B cell (primary cell): ENCODE measurements around the gene G3BP1. TPM values are rescaled to one million over a fixed set of nuclear protein-coding genes. Genes with fewer than 3 reads are reported as not detected.

Experiments used
- ATAC-seq: fragments of 200-7000 bp; cut with Tn5 transposase; one replicate; pipeline ENCODE4 v1.10.0; 2021; ENCODE audit warnings: low read depth, mild to moderate bottlenecking, moderate number of reproducible peaks, moderate library complexity
- CTCF ChIA-PET: fragments of 350-600 bp; sonication (Branson Sonifier 250); formaldehyde crosslinking; loops from one replicate; lab custom pipeline; 2021; ENCODE audit warnings: antibody characterized with exemption, inconsistent platforms; lab: Charles Lee
- POLR2A ChIA-PET: fragments of 350-600 bp; sonication (Branson Sonifier 250); formaldehyde crosslinking; loops from one replicate; lab custom pipeline; 2021; ENCODE audit warnings: antibody characterized with exemption; lab: Charles Lee
- DNase-seq: peaks from one replicate; pipeline ENCODE4 v3.0.0; 2013
- H2AFZ ChIP-seq: 2 replicates; pipeline ENCODE4 v1.6.1; 2012; ENCODE audit warnings: mild to moderate bottlenecking, low read depth, low read length; ENCODE audit not compliant: insufficient read depth, poor library complexity, severe bottlenecking
- H3K27ac ChIP-seq, 2 donors: 1 replicate in 1 of 2; 2 replicates in 1 of 2; pipeline ENCODE4 v1.5.1; 2012 to 2013; ENCODE audit warnings: low read length in 2 of 2, mild to moderate bottlenecking in 2 of 2, moderate library complexity in 1 of 2
- H3K27me3 ChIP-seq, 4 experiments: fragments of 200-600 bp in 1 of 4; sonication (generic) in 1 of 4; replicated peaks in 1 of 4; 1 replicate in 2 of 4; 2 replicates in 2 of 4; pipeline versions ENCODE4 v1.6.1 to v1.7.0; 2013 to 2016; ENCODE audit warnings: low read length in 3 of 4, mild to moderate bottlenecking in 2 of 4, mixed read lengths in 1 of 4, moderate library complexity in 1 of 4; ENCODE audit not compliant: insufficient read depth in 4 of 4, control insufficient read depth in 3 of 4; ENCODE audit errors: control extremely low read depth in 1 of 4
- H3K36me3 ChIP-seq, 2 experiments: replicated peaks in 1 of 2; 1 replicate in 1 of 2; 2 replicates in 1 of 2; pipeline versions ENCODE4 v1.6.1 to v1.7.1; 2013; ENCODE audit warnings: low read length in 1 of 2; ENCODE audit not compliant: insufficient read depth in 2 of 2, control insufficient read depth in 1 of 2; ENCODE audit errors: control extremely low read depth in 1 of 2, extremely low read depth in 1 of 2
- H3K4me1 ChIP-seq, 2 donors: fragments of 200-600 bp in 1 of 2; sonication (generic) in 1 of 2; 1 replicate in 1 of 2; 2 replicates in 1 of 2; pipeline versions ENCODE4 v1.5.1 to v1.6.1; 2013 to 2017; ENCODE audit warnings: low read length in 2 of 2; ENCODE audit not compliant: control insufficient read depth in 2 of 2, insufficient read depth in 2 of 2
- H3K4me2 ChIP-seq: replicated peaks from 2 replicates; pipeline ENCODE3; 2012; ENCODE audit warnings: mild to moderate bottlenecking, low read depth, low read length; ENCODE audit not compliant: poor library complexity, severe bottlenecking
- H3K4me3 ChIP-seq, 5 experiments: fragments of 200-600 bp in 1 of 5; sonication (generic) in 1 of 5; 1 replicate in 3 of 5; 2 replicates in 2 of 5; pipeline versions ENCODE4 v1.5.1 to v1.7.0; 2011 to 2016; ENCODE audit warnings: low read length in 4 of 5, mild to moderate bottlenecking in 4 of 5, low read depth in 2 of 5, control low read depth in 1 of 5, moderate library complexity in 1 of 5; ENCODE audit not compliant: insufficient read depth in 1 of 5; ENCODE audit errors: control extremely low read depth in 1 of 5, extremely low read depth in 1 of 5
- H3K79me2 ChIP-seq: fragments of 200-600 bp; sonication (generic); one replicate; pipeline ENCODE4 v1.6.0; 2016; ENCODE audit warnings: low read length; ENCODE audit not compliant: control insufficient read depth, insufficient read depth
- H3K9ac ChIP-seq: fragments of 200-600 bp; sonication (generic); 2 replicates; pipeline ENCODE4 v1.6.1; 2017; ENCODE audit warnings: mild to moderate bottlenecking, low read length, moderate library complexity
- H3K9me3 ChIP-seq, 3 donors: one replicate each; pipeline versions ENCODE4 v1.6.1 to v1.7.1; 2013; ENCODE audit warnings: low read length in 2 of 3; ENCODE audit not compliant: control insufficient read depth in 2 of 3, insufficient read depth in 1 of 3; ENCODE audit errors: control extremely low read depth in 1 of 3
- H4K20me1 ChIP-seq: 2 replicates; pipeline ENCODE4 v1.6.0; 2012; ENCODE audit warnings: mild to moderate bottlenecking, low read length; ENCODE audit not compliant: insufficient read depth, control insufficient read depth, poor library complexity, severe bottlenecking
- H3K27ac Mint-ChIP-seq: one replicate; pipeline ENCODE4 v1.8.0; 2021; ENCODE audit warnings: mixed read lengths
- H3K27me3 Mint-ChIP-seq: one replicate; pipeline ENCODE4 v1.8.0; 2021; ENCODE audit warnings: mixed read lengths
- H3K4me1 Mint-ChIP-seq: one replicate; pipeline ENCODE4 v1.8.0; 2021; ENCODE audit warnings: mixed read lengths
- H3K4me3 Mint-ChIP-seq: one replicate; pipeline ENCODE4 v1.8.0; 2021; ENCODE audit warnings: mixed read lengths
- H3K9me3 Mint-ChIP-seq: one replicate; pipeline ENCODE4 v1.8.0; 2022; ENCODE audit warnings: mixed read lengths; ENCODE audit not compliant: insufficient read depth
- EZH2 ChIP-seq: IDR thresholded peaks from 2 replicates; pipeline ENCODE4 v1.6.1; 2012; ENCODE audit warnings: borderline replicate concordance, low read depth, mild to moderate bottlenecking, moderate library complexity, low read length; ENCODE audit not compliant: insufficient read depth, poor library complexity, severe bottlenecking
- WGBS: methylation state at CpG from one replicate; pipeline ENCODE4 v1.1.5; 2013; ENCODE audit warnings: missing lambda C conversion rate; ENCODE audit not compliant: insufficient coverage; 5-methylcytosine and 5-hydroxymethylcytosine counted together
- intact Hi-C: fragments of 100-400 bp; cut with micrococcal nuclease; formaldehyde crosslinking; loops from one replicate; pipeline ENCODE4 v1.10.0; 2022
- polyA plus RNA-seq: library from polyadenylated mRNA; depleted of rRNA; stranded (reverse); fragments of >200 nt; gene quantifications from 2 replicates; pipeline ENCODE4 v1.2.3, GENCODE V29; 2012
- total RNA-seq, 2 donors: library from RNA; stranded (reverse); fragments of 120-200 nt in 1 of 2; gene quantifications; 1 replicate in 1 of 2; 2 replicates in 1 of 2; pipeline versions ENCODE4 v1.2.3 to v1.2.4, GENCODE V29; 2013 to 2022
- TF ChIP-seq, protein P1 (sequence below): fragments of 200-600 bp; IDR thresholded peaks from one replicate; pipeline ENCODE4 v1.8.0; 2022; ENCODE audit warnings: antibody characterized with exemption, mild to moderate bottlenecking

Gene G3BP1
- total and polyA plus RNA-seq, 2 donors (not counting 1 experiment from before 2014, with no cell fraction given), result 12.7 to 159 TPM

GRCh38 chr5:151758430-151759241 is 13.1 kb upstream of the G3BP1 start, which contains the start of gene ATOX1:
Gene ATOX1, minus strand, starts transcription at chr5:151758631. Its CDS starts 80 bp downstream, at chr5:151758551.
- Histone ChIP-seq H3K27me3 (no peaks in the 10 kb centered on the region), H3K4me1 (peaks cover 22 to 29% of the 10 kb centered on the region in 2 donors), H4K20me1 (no peaks in the 10 kb centered on the region), H3K4me2 (peak within 1 kb of the TSS; percentile 87), H2AFZ (peak within 1 kb of the TSS; percentile 97), H3K27ac (peak within 1 kb of the TSS; percentile 52 to 75), H3K4me3 (peak within 1 kb of the TSS; percentile 62 to 94 (median 81)), H3K9me3 (no peaks in the 10 kb centered on the region), H3K79me2 (peaks cover 56% of the 10 kb centered on the region), H3K36me3 (peaks cover 0 to 2% of the 10 kb centered on the region in 2 experiments), H3K9ac (peak within 1 kb of the TSS; percentile 79)
- 6% methylated on average over 58 of the region's 61 CpGs for WGBS
- TF ChIP-seq EZH2, result no peak
- TF ChIP-seq, protein P1, sequence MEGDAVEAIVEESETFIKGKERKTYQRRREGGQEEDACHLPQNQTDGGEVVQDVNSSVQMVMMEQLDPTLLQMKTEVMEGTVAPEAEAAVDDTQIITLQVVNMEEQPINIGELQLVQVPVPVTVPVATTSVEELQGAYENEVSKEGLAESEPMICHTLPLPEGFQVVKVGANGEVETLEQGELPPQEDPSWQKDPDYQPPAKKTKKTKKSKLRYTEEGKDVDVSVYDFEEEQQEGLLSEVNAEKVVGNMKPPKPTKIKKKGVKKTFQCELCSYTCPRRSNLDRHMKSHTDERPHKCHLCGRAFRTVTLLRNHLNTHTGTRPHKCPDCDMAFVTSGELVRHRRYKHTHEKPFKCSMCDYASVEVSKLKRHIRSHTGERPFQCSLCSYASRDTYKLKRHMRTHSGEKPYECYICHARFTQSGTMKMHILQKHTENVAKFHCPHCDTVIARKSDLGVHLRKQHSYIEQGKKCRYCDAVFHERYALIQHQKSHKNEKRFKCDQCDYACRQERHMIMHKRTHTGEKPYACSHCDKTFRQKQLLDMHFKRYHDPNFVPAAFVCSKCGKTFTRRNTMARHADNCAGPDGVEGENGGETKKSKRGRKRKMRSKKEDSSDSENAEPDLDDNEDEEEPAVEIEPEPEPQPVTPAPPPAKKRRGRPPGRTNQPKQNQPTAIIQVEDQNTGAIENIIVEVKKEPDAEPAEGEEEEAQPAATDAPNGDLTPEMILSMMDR, result no peak
- Mint-ChIP-seq H3K4me1 (peaks cover 36% of the 10 kb centered on the region), H3K27ac (peak within 1 kb of the TSS; percentile 74), H3K9me3 (no peaks in the 10 kb centered on the region), H3K27me3 (no peaks in the 10 kb centered on the region), H3K4me3 (peak within 1 kb of the TSS; percentile 82)
- intact Hi-C loops, result loop anchor here (1.0 to 5.0 kb wide), 3 partner anchors 13 to 1801 kb away; partner anchors contain the start of genes G3BP1 and SLC36A1
- ATAC-seq (peak; percentile 100), DNase-seq (peak; percentile 92)
- ChIA-PET CTCF (interaction anchor here (2.5 to 3.3 kb wide), 3 partner anchors 18 to 106 kb away, joined by 8 to 13 read pairs (median 9); no protein-coding TSS in a partner anchor), POLR2A (interaction anchor here (0.6 to 4.6 kb wide), 4 partner anchors 9 to 933 kb away, joined by 3 to 40 read pairs (median 5); partner anchors contain the start of gene G3BP1)

- Mint-ChIP-seq H3K27me3 (no peaks in the 10 kb centered on the region), H3K4me3 (no peak overlapping the region), H3K27ac (no peak overlapping the region), H3K9me3 (no peaks in the 10 kb centered on the region), H3K4me1 (peaks cover 3% of the 10 kb centered on the region)
- Histone ChIP-seq H3K9ac (no peak overlapping the region), H4K20me1 (no peaks in the 10 kb centered on the region), H2AFZ (no peak overlapping the region), H3K27ac (no peak overlapping the region), H3K27me3 (no peaks in the 10 kb centered on the region), H3K4me3 (no peak overlapping the region), H3K4me2 (no peak overlapping the region), H3K36me3 (no peaks in the 10 kb centered on the region), H3K79me2 (peaks cover 4% of the 10 kb centered on the region), H3K4me1 (peaks cover 4 to 7% of the 10 kb centered on the region in 2 donors), H3K9me3 (no peaks in the 10 kb centered on the region)
- DNase-seq (no peak), ATAC-seq (no peak)
- intact Hi-C loops, result no loop called here
- ChIA-PET POLR2A (no interaction called here), CTCF (interaction anchor here (1.2 to 1.8 kb wide), 2 partner anchors 13 to 16 kb away, joined by 3 to 5 read pairs; no protein-coding TSS in a partner anchor)
- TF ChIP-seq, protein P1, result no peak
- TF ChIP-seq EZH2, result no peak
These were observed 7.0 kb upstream of the G3BP1 start for GRCh38 chr5:151764801-151765200.
